GM21360 (cell line): ENCODE data around the gene WHAMM.
"Not testable (repeated sequence)": the region's sequence is repeated elsewhere in the genome, so short reads cannot be mapped to it uniquely, and the experiment has no call there.

ENCODE experiments used
- ATAC-seq: cut with Tn5 transposase; IDR thresholded peaks from one replicate; pipeline ENCODE4 v1.9.1; 2021; ENCODE audit warnings: mild to moderate bottlenecking, moderate library complexity; ENCODE audit not compliant: unreplicated experiment

The WHAMM gene

GRCh38 chr15:82856397-82857170 lies 47.2 kb downstream of the WHAMM start:
- no peak for ATAC-seq

GRCh38 chr15:82858932-82859331 lies 49.5 kb downstream of the WHAMM start:
- ATAC-seq, result no peak

GRCh38 chr15:82862886-82863285 lies 53.5 kb downstream of the WHAMM start:
- ATAC-seq, result no peak

- ATAC-seq, result no peak
These were observed 55.5 kb downstream of the WHAMM start for GRCh38 chr15:82864967-82865366.

- not testable (repeated sequence) for ATAC-seq
These were observed 56.2 kb downstream of the WHAMM start for GRCh38 chr15:82865581-82865980.

GRCh38 chr15:82865981-82866380 lies 56.6 kb downstream of the WHAMM start:
- not testable (repeated sequence) for ATAC-seq

- ATAC-seq, result no peak
These were observed 61.4 kb downstream of the WHAMM start for GRCh38 chr15:82870727-82871320.

- ATAC-seq, result no peak
These were observed 61.9 kb downstream of the WHAMM start for GRCh38 chr15:82871358-82871757.

GRCh38 chr15:82871832-82872484 lies 62.5 kb downstream of the WHAMM start:
- no peak for ATAC-seq

- ATAC-seq, result no peak
These were observed 63.7 kb downstream of the WHAMM start for GRCh38 chr15:82873000-82873680.

GRCh38 chr15:82874267-82874666 lies 64.8 kb downstream of the WHAMM start:
- ATAC-seq, result no peak

GRCh38 chr15:82874961-82875360 lies 65.5 kb downstream of the WHAMM start:
- ATAC-seq, result no peak

GRCh38 chr15:82875411-82876003 lies 66.1 kb downstream of the WHAMM start:
- no peak for ATAC-seq

- no peak for ATAC-seq
These were observed 68.4 kb downstream of the WHAMM start for GRCh38 chr15:82877825-82878224.

GRCh38 chr15:82878325-82878724 lies 68.9 kb downstream of the WHAMM start:
- no peak for ATAC-seq

GRCh38 chr15:82880704-82881103 lies 71.3 kb downstream of the WHAMM start:
- ATAC-seq, result no peak

GRCh38 chr15:82881747-82882146 lies 72.3 kb downstream of the WHAMM start:
- ATAC-seq, result no peak

GRCh38 chr15:82882273-82882928 lies 73.0 kb downstream of the WHAMM start:
- no peak for ATAC-seq
